HepG2 (cell line): ENCODE results near the gene ZNF490. TPM values are rescaled to one million over a fixed set of nuclear protein-coding genes. Genes with fewer than 3 reads are reported as not detected.

ENCODE experiments used
- ATM ChIP-seq: fragments of 450-650 bp; IDR thresholded peaks from 2 replicates; pipeline ENCODE4 v1.7.1; 2017; ENCODE audit warnings: mild to moderate bottlenecking, borderline replicate concordance
- CBX1 ChIP-seq: IDR thresholded peaks from one replicate; pipeline ENCODE4 v1.6.1; 2016; ENCODE audit warnings: antibody characterized with exemption, low read depth
- DMAP1 ChIP-seq: IDR thresholded peaks from 2 replicates; pipeline ENCODE4 v1.6.1; 2016
- FOXA3 ChIP-seq: IDR thresholded peaks from 2 replicates; pipeline ENCODE4 v1.6.1; 2016; ENCODE audit warnings: missing genetic modification reagents, missing compliant biosample characterization
- FOXO4 ChIP-seq: sonication (generic); formaldehyde crosslinking; conservative IDR thresholded peaks from 2 replicates; pipeline ENCODE4 v1.8.1; 2023; ENCODE audit warnings: missing genetic modification reagents
- HMG20A ChIP-seq: IDR thresholded peaks from 2 replicates; pipeline ENCODE4 v1.6.1; 2016; ENCODE audit warnings: borderline replicate concordance
- KDM5A ChIP-seq: fragments of 200-600 bp; sonication (generic); IDR thresholded peaks from 2 replicates; pipeline ENCODE4 v1.7.0; 2018; ENCODE audit warnings: antibody characterized with exemption, mild to moderate bottlenecking, low read length, borderline replicate concordance
- MATR3 ChIP-seq: sonication (generic); formaldehyde crosslinking; IDR thresholded peaks from 2 replicates; pipeline ENCODE4 v1.4.0; 2020; ENCODE audit warnings: missing genetic modification reagents
- NR3C1 ChIP-seq: sonication (generic); formaldehyde crosslinking; IDR thresholded peaks from 2 replicates; pipeline ENCODE4 v1.4.0; 2020; ENCODE audit warnings: missing genetic modification reagents
- SIX1 ChIP-seq: sonication (generic); formaldehyde crosslinking; IDR thresholded peaks from 2 replicates; pipeline ENCODE4 v1.4.0; 2020; ENCODE audit warnings: missing genetic modification reagents, borderline replicate concordance
- SMAD9 ChIP-seq: sonication (generic); formaldehyde crosslinking; IDR thresholded peaks from 2 replicates; pipeline ENCODE4 v1.5.1; 2020; ENCODE audit warnings: mild to moderate bottlenecking, missing genetic modification reagents
- TBX2 ChIP-seq: sonication (generic); formaldehyde crosslinking; IDR thresholded peaks from 2 replicates; pipeline ENCODE4 v1.5.0; 2020; ENCODE audit warnings: missing genetic modification reagents, mild to moderate bottlenecking, borderline replicate concordance
- TCF12 ChIP-seq, 2 experiments: fragments of 450-650 bp in 1 of 2; sonication (generic) in 1 of 2; formaldehyde crosslinking in 1 of 2; IDR thresholded peaks; 2 replicates each; pipeline versions ENCODE4 v1.6.1 to v1.8.0; 2017 to 2022; ENCODE audit warnings: antibody characterized with exemption in 1 of 2, mild to moderate bottlenecking in 1 of 2, missing genetic modification reagents in 1 of 2, moderate library complexity in 1 of 2
- ZEB1 ChIP-seq: IDR thresholded peaks from 2 replicates; pipeline ENCODE4 v1.6.1; 2012; ENCODE audit warnings: mild to moderate bottlenecking, low read depth, inconsistent platforms; ENCODE audit not compliant: insufficient replicate concordance
- ZNF121 ChIP-seq: sonication (generic); formaldehyde crosslinking; IDR thresholded peaks from 2 replicates; pipeline ENCODE4 v1.5.0; 2020; ENCODE audit warnings: mild to moderate bottlenecking, missing genetic modification reagents
- ZNF318 ChIP-seq: sonication (generic); formaldehyde crosslinking; IDR thresholded peaks from 2 replicates; pipeline ENCODE4 v1.4.0; 2020; ENCODE audit warnings: mild to moderate bottlenecking, missing genetic modification reagents
- ZNF335 ChIP-seq: sonication (generic); formaldehyde crosslinking; IDR thresholded peaks from 2 replicates; pipeline ENCODE4 v1.4.0; 2020; ENCODE audit warnings: missing genetic modification reagents
- ZNF878 ChIP-seq: sonication (generic); formaldehyde crosslinking; IDR thresholded peaks from 2 replicates; pipeline ENCODE4 v1.8.1; 2023; ENCODE audit warnings: mild to moderate bottlenecking, missing genetic modification reagents, moderate library complexity
- polyA plus RNA-seq, 8 experiments: library from polyadenylated mRNA; depleted of rRNA in 3 of 8; stranded (reverse) in 7 of 8; unstranded in 1 of 8; fragments of >200 nt; fragmentation: Illumina TruSeq in 4 of 8; extraction: Trizol in 4 of 8; gene quantifications; 2 replicates each; pipeline versions ENCODE4 v1.2.1 to v1.2.3, GENCODE V29; 2011 to 2016; ENCODE audit warnings: low read depth in 4 of 8, missing spikeins in 1 of 8, mixed read lengths in 1 of 8; ENCODE audit not compliant: insufficient read depth in 1 of 8
- total RNA-seq, 5 experiments: library from RNA; depleted of rRNA; stranded (reverse); fragments of >200 nt; fragmentation: Illumina TruSeq; extraction: Trizol; gene quantifications; 2 replicates each; pipeline ENCODE4 v1.2.3, GENCODE V29; 2016; ENCODE audit warnings: low read depth in 1 of 5
- TF ChIP-seq, protein P1 (sequence below): sonication (generic); formaldehyde crosslinking; IDR thresholded peaks from 2 replicates; pipeline ENCODE4 v1.9.0; 2021; ENCODE audit warnings: missing genetic modification reagents, mild to moderate bottlenecking, borderline replicate concordance

Gene ZNF490
- total and polyA plus RNA-seq, 2 of the 13 experiments (the other 11 are each of a cell fraction or from before 2014, with no cell fraction given) = 1.3 to 2.9 TPM

- TF ChIP-seq, protein P1, sequence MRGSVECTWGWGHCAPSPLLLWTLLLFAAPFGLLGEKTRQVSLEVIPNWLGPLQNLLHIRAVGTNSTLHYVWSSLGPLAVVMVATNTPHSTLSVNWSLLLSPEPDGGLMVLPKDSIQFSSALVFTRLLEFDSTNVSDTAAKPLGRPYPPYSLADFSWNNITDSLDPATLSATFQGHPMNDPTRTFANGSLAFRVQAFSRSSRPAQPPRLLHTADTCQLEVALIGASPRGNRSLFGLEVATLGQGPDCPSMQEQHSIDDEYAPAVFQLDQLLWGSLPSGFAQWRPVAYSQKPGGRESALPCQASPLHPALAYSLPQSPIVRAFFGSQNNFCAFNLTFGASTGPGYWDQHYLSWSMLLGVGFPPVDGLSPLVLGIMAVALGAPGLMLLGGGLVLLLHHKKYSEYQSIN = no peak
- peak; percentile 41 for TF ChIP-seq ZEB1
- TF ChIP-seq NR3C1 = no peak
- no peak for TF ChIP-seq MATR3
- no peak for TF ChIP-seq TCF12 (IDR thresholded peaks at IDR 0.05)
- no peak for TF ChIP-seq TCF12 (CRISPR knock-in tag; IDR thresholded peaks at IDR 0.05)
- TF ChIP-seq ZNF878 (CRISPR knock-in tag) = no peak
- TF ChIP-seq ZNF121 = no peak
- peak; percentile 94 for TF ChIP-seq KDM5A
- TF ChIP-seq SIX1 (CRISPR knock-in tag) = peak; percentile 44; the same call in 1 of the 2 replicates
- no peak; the same call in 1 of the 2 replicates for TF ChIP-seq FOXA3 (CRISPR knock-in tag)
- TF ChIP-seq DMAP1 (CRISPR knock-in tag) = peak; percentile 60; the same call in 1 of the 2 replicates
- TF ChIP-seq HMG20A (CRISPR knock-in tag) = no peak
- 0 out of 2 replicates have a peak, but pooled peaks have one; percentile 6 for TF ChIP-seq ZNF318 (CRISPR knock-in tag)
- TF ChIP-seq FOXO4 = no peak
- TF ChIP-seq ZNF335 (CRISPR knock-in tag) = peak; percentile 55; the same call in 1 of the 2 replicates
- TF ChIP-seq SMAD9 (CRISPR knock-in tag) = no peak
- TF ChIP-seq ATM = no peak
- TF ChIP-seq CBX1 = peak; percentile 78
- TF ChIP-seq TBX2 (CRISPR knock-in tag) = peak; percentile 69
Observed at GRCh38 chr19:12610540-12611360, at the start of gene ZNF490, which contains the start of gene ZNF791 (continued).
